ENCODE results near the gene MPL. TPM values are rescaled to one million over a fixed set of nuclear protein-coding genes. Genes with fewer than 3 reads are reported as not detected.

MPL gene
- total and polyA plus RNA-seq, 2 of the 8 experiments (the other 6 are each of a cell fraction or from before 2014, with no cell fraction given), result 0.08 TPM; not detected in 1

DNA sequence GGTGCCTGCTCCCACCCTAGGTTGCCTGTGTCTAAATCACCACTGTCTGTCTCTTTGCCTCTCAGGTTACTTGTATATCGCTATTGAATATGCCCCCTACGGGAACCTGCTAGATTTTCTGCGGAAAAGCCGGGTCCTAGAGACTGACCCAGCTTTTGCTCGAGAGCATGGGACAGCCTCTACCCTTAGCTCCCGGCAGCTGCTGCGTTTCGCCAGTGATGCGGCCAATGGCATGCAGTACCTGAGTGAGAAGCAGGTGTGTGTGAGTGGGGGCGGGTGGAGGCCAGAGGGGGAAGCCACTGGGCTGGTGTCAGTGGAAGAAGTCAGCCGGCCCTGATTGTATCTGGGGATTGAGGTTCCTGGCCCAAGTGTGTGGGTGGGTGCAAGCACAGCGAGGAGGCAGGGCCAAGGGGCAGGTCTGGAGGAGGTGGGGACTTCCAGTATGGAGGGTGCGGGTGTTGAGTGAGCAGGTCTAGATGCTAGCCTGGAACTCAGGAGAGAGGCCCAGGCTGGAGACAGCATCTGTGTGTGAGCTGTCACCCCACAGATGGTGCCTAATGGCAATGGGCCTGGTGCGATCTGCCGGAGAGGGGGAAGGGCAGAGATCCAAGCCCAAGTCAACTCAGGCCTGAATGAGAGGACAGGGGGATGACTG, 19.7 kb upstream of the MPL start (continued):
- TF ChIP-seq, protein P1, sequence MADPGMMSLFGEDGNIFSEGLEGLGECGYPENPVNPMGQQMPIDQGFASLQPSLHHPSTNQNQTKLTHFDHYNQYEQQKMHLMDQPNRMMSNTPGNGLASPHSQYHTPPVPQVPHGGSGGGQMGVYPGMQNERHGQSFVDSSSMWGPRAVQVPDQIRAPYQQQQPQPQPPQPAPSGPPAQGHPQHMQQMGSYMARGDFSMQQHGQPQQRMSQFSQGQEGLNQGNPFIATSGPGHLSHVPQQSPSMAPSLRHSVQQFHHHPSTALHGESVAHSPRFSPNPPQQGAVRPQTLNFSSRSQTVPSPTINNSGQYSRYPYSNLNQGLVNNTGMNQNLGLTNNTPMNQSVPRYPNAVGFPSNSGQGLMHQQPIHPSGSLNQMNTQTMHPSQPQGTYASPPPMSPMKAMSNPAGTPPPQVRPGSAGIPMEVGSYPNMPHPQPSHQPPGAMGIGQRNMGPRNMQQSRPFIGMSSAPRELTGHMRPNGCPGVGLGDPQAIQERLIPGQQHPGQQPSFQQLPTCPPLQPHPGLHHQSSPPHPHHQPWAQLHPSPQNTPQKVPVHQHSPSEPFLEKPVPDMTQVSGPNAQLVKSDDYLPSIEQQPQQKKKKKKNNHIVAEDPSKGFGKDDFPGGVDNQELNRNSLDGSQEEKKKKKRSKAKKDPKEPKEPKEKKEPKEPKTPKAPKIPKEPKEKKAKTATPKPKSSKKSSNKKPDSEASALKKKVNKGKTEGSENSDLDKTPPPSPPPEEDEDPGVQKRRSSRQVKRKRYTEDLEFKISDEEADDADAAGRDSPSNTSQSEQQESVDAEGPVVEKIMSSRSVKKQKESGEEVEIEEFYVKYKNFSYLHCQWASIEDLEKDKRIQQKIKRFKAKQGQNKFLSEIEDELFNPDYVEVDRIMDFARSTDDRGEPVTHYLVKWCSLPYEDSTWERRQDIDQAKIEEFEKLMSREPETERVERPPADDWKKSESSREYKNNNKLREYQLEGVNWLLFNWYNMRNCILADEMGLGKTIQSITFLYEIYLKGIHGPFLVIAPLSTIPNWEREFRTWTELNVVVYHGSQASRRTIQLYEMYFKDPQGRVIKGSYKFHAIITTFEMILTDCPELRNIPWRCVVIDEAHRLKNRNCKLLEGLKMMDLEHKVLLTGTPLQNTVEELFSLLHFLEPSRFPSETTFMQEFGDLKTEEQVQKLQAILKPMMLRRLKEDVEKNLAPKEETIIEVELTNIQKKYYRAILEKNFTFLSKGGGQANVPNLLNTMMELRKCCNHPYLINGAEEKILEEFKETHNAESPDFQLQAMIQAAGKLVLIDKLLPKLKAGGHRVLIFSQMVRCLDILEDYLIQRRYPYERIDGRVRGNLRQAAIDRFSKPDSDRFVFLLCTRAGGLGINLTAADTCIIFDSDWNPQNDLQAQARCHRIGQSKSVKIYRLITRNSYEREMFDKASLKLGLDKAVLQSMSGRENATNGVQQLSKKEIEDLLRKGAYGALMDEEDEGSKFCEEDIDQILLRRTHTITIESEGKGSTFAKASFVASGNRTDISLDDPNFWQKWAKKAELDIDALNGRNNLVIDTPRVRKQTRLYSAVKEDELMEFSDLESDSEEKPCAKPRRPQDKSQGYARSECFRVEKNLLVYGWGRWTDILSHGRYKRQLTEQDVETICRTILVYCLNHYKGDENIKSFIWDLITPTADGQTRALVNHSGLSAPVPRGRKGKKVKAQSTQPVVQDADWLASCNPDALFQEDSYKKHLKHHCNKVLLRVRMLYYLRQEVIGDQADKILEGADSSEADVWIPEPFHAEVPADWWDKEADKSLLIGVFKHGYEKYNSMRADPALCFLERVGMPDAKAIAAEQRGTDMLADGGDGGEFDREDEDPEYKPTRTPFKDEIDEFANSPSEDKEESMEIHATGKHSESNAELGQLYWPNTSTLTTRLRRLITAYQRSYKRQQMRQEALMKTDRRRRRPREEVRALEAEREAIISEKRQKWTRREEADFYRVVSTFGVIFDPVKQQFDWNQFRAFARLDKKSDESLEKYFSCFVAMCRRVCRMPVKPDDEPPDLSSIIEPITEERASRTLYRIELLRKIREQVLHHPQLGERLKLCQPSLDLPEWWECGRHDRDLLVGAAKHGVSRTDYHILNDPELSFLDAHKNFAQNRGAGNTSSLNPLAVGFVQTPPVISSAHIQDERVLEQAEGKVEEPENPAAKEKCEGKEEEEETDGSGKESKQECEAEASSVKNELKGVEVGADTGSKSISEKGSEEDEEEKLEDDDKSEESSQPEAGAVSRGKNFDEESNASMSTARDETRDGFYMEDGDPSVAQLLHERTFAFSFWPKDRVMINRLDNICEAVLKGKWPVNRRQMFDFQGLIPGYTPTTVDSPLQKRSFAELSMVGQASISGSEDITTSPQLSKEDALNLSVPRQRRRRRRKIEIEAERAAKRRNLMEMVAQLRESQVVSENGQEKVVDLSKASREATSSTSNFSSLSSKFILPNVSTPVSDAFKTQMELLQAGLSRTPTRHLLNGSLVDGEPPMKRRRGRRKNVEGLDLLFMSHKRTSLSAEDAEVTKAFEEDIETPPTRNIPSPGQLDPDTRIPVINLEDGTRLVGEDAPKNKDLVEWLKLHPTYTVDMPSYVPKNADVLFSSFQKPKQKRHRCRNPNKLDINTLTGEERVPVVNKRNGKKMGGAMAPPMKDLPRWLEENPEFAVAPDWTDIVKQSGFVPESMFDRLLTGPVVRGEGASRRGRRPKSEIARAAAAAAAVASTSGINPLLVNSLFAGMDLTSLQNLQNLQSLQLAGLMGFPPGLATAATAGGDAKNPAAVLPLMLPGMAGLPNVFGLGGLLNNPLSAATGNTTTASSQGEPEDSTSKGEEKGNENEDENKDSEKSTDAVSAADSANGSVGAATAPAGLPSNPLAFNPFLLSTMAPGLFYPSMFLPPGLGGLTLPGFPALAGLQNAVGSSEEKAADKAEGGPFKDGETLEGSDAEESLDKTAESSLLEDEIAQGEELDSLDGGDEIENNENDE (IDR thresholded peaks at IDR 0.05; ENCODE audit: insufficient replicate concordance, low read length), result no peak
